HG02884 (cell line): Measurements from ENCODE around the gene TSR1.
"Not testable (repeated sequence)": the region's sequence is repeated elsewhere in the genome, so short reads cannot be mapped to it uniquely, and the experiment has no call there.

Source experiments
- ATAC-seq: cut with Tn5 transposase; IDR thresholded peaks from one replicate; pipeline ENCODE4 v1.9.1; 2021; ENCODE audit warnings: mild to moderate bottlenecking, moderate library complexity; ENCODE audit not compliant: unreplicated experiment

The TSR1 gene

DNA sequence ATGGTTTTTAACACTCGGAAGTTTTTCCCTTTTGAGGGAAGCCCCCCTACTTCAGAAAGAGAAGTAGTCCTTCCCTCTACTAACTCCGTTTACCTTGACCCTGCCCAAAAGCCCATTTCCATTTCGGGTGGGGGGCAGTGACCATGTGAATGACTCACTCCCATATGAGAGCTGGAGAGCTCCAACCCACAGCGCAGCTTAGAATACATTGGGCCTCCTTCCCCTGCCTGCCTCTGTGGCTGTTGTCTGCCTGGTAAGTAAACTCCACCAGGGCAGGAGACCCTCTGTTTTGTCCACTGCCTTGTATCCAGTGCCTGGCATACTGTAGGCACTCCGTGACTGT is 2.0 kb upstream of the TSR1 start:
- ATAC-seq, result no peak

- ATAC-seq, result no peak
Observed at GRCh38 chr17:2337544-2338314, 1.5 kb upstream of the TSR1 start.

- peak; percentile 8 for ATAC-seq
Observed at GRCh38 chr17:2336852-2337543, 741 bp upstream of the TSR1 start, which contains the start of gene SGSM2. TSS of gene SGSM2 (plus strand) at chr17:2337501. CDS start at chr17:2337689, 188 bp downstream.

DNA sequence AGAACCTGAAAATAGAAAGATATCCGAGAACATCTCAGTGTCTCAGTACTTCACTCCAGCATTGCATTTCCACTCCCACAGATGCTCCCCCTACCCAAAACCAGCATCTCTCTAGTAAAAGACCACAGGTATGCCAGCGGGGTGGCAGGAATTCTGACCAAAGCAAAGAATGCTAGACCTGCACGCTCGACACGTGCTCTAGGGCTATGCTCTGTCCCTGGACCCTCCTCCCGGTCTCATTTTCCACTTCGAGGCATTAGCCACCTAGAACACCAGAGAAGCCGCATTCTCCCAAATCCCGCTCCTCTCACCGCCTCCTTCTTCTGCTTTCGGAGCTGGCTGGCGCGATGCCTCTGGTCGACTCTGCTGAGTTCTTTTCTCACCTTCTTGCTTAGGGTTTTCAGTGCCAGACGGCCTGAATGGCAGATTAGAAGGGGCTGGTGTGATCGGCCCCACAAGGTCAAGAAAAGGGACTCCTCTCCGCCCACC is 487 bp downstream of the TSR1 start:
- ATAC-seq, result no peak

DNA sequence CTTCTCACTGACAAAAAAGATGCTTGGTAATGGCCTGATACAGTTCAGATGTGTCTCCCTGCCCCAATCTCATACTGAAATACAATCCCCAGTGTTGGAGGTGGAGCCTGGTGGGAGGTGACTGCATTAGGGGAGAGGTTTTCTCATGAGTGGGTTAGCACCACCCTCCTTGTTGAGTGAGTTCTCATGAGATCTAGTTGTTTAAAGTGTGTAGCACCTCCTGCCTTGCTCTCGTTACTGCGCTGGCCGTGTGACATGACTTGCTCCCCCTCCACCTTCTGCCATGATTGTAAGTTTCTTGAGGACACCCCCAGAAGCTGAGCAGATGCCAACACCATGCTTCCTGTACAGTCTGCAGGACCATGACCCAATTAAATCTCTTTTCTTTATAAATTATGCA is 5.0 kb downstream of the TSR1 start:
- no peak for ATAC-seq

DNA sequence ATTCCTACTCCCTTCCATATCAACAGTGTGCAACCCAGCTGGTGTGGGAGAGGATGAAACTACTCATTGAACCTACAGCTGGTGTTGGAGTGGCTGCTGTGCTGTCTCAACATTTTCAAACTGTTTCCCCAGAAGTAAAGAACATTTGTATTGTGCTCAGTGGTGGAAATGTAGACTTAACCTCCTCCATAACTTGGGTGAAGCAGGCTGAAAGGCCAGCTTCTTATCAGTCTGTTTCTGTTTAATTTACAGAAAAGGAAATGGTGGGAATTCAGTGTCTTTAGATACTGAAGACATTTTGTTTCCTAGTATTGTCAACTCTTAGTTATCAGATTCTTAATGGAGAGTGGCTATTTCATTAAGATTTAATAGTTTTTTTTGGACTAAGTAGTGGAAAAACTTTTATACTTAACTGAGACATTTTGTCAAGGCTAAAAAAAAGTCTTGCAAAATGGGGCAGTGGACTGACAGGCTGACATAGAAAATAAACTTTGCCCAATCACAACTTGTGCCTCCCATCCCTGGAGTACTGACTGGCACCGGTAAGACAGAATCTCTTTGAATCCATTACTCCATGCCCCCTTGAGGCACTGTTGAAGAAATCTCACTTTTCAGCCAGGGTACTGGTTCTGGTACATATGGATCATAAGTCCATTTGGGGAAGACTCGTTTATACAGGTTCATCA is 12.5 kb downstream of the TSR1 start:
- ATAC-seq, result no peak

DNA sequence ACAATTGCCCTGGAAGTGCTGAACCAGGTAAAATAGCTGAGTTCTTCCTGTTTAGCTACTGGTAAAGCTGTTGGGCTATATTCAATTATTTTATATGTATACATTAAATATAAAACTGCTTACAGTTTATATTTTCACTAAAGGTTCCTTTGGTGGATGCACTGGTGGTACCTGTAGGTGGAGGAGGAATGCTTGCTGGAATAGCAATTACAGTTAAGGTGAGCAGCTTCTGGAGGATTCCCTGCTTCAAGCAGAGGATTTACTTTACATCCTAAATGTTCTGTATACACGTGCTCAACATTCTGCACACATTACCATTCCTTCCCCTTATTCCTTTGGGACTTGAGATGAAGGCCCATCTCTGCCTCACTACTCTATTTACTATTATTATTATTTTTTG is 14.9 kb downstream of the TSR1 start:
- ATAC-seq, result no peak

GRCh38 chr17:2319051-2319450 is 17.2 kb downstream of the TSR1 start:
- no peak for ATAC-seq

DNA sequence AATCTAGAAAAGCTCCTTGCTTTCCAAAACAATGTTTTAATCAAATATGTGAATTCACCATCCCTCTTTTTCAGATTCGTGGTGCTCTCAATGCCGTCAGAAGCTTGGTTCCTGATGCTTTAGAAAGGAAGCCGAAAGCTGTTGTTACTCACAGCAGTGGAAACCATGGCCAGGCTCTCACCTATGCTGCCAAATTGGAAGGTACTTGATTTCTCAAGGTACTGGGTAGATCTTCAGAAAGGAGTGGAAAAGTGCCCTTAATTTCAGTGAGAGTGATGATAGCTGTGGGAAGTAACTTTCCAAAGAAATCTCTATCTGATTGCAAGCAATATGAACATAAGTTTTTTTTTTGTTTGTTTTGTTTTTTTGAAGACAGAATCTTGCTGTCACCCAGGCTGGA is 18.5 kb downstream of the TSR1 start:
- no peak for ATAC-seq

- ATAC-seq, result not testable (repeated sequence)
Observed at GRCh38 chr17:2316916-2317205, 19.4 kb downstream of the TSR1 start.

DNA sequence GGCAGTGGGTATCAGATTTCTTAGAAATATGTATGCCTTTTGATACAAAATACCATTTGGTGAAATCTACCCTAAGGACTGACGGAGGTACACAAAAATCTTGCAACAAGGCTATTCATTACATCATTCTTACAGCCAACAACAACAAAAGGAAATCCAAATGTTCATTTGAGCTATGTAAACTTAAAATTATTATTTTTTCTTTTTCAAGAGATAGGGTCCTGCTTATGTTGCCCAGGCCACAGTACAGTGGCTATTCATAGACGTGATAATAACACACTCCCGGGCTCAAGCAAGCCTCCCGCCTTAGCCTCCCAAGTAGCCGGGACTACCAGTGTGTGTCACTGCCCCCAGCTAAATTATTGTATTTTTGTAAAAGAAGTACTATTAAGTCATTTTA is 23.5 kb downstream of the TSR1 start:
- no peak for ATAC-seq

DNA sequence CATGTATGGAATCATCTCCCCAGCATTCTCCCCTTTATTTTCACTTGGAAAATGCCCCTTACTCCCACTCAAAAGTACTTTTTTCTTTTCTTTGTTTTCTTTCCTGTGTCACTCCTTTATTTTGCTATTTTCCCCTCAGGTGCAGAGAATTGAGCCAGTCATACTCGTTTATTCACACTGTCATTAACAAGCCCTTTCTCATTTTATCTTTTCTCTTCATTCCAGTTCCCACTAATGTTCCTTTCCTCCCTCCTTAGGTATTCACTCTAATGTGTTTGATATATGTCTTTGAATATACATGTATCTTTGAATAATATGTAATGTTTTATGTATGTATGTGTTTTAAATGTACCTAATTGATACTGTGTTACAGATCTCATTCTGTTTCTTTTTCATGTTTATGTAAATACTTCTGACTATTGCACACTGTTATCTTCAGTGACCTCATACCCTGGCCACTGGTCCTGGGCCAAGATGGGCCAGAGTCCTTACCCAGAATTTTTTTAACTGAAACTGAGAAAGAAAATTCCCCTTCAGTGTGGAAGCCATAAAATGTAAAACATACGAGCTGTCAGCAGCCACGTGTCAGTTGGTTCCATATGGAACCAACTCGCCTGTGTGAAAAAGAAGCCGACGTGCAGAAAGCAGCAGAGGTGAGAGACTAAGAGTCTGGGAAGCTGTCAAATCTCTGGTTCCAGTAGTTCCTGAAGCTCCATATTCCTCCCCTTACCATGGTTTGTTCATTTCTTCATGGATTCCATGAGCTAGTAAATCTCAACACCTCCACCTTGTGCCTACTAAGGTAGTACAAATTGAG is 26.7 kb downstream of the TSR1 start:
- no peak for ATAC-seq

DNA sequence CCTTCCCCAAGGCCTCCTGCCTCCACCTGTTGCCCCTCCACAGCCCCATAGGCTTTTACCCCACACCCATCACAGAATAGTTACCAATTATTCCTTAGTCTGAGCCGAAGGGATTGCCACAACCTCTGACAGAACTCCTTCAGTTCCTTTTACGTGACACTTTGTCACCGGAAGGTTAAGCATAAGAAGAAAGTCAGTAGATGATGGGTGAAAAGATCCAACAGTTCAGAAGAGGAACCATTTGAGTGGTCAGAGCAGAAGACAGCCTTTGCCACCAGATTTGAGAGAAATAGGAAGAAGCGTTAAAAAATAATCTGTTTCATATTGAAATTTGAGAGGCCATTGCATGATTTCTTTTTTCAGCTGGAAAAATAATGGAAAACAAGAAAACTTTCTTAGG is 31.3 kb downstream of the TSR1 start:
- ATAC-seq, result no peak

DNA sequence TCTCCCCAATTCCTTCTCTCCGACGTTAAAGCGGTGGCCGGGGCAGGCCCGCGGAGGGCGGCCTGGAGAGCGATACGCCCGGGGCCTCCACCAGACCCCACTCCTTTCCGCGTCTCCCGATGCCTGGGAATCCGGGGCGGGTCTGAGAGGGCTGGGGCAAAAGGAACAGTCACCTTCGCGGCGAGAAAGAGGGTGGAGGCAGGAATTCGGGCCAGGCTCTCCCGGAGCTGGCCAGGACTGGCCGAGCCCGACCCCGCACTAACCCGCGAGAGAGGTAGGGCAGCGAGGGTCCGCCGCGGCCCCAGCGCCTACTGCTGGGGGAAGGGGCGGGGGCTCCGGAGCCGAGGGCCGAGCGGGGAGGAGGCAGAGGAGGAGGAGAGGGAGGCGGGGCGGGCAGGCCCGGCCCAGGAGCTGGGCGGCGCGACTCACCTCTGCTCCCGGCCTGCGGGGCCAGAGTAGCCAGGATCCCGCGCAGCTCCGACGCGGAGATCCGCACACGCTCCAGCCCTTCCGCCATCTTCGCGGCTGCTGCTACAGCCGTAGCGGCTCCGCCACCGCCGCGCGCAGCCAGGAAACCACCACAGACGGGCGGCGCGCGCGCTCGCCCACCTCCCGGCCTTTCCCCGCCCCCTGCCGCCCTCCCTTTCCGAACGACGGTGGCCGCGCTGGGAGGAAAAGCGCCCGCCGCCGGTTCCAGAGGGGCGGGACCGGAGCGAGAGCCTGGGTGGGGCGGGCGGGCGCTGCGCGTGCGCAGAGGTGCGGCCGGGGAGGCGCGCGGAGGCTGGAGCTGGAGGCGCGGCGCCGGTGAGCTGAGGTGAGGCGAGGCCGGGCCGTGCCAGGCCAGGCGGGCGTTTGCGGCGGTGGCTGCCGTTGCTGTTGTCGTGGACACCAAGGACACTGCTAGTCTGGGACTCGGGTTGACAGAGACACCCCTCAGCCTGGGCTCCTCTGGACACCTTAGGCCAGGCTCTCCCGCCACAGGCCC is 32.8 kb downstream of the TSR1 start, which contains the start of the genes SMG6 and SRR:
Gene SMG6, minus strand, starts transcription at position 582 of the 985 bp plus-strand sequence. Its CDS starts 65 bp downstream, at position 517.
Gene SRR, plus strand, starts transcription at position 747 of the 985 bp plus-strand sequence. CDS start 11,611 bp downstream, outside the sequence.
- peak; percentile 74 for ATAC-seq

GRCh38 chr17:2302778-2303203 is 33.5 kb downstream of the TSR1 start:
- no peak for ATAC-seq

DNA sequence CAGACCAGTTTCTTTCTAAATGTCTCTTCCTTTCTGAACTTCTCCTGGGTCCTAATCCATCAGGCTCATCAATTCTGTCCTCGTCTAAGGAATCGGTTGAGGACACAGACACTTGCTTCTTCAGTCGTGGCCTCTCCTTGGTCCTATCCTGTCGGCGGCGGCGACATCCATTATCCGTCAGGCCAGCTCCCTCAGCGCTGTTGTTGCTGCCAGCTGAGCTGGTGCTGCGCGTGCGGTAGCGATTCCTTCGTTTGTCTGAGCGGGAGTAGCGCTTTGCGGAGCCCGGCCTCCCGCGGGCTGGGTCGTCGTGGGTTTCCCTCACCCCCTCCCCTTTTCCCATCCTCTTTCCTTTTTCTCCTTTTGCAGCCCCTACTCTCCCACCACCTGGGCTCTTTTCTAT is 36.5 kb downstream of the TSR1 start:
- no peak for ATAC-seq

DNA sequence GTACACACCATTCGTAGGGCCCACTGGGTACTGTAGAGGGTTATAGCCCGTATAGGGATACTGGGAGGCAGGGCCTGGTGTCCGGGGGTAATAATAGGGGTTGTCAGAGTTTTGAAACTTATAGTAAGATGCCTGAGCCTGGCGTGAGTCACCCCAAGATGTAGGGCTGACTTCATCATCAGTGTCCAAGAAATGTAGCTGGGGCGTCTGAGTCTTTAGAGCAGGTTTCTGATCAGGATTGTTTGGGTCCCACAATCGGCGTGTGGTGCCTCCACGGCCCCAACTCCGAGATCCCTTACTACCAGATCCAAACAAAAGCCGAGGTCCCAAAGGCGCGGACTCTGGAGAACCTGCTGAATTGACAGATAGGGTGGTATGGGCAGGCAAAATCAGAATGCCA is 37.1 kb downstream of the TSR1 start:
- no peak for ATAC-seq

DNA sequence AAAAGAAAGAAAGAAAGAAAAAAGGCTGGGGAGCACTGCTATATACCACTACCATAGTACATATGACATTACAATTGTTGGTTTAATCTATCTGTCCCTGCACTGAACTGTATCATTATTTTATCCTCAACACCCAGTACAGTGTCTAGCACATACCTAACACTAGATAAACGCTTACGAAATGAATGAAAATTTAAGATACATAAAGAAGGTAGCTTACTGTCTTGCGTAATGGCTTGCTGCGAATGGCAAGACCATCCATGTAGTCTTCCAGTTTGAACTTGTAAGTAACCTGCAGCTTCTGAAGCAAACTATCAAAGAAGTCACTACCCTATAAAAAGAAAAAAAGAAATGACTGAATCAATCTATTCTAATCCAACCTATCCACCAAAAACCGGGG is 39.2 kb downstream of the TSR1 start:
- no peak for ATAC-seq

GRCh38 chr17:2295575-2295974 is 40.7 kb downstream of the TSR1 start:
- no peak for ATAC-seq

GRCh38 chr17:2292100-2292499 is 44.2 kb downstream of the TSR1 start:
- no peak for ATAC-seq
